GM19395 (cell line): ENCODE measurements around the gene ZNF488.
A peak's percentile ranks its signal among the peaks of the same experiment; 100 is the strongest.

Experiments
- ATAC-seq: cut with Tn5 transposase; IDR thresholded peaks from one replicate; pipeline ENCODE4 v1.9.1; 2021; ENCODE audit warnings: mild to moderate bottlenecking, moderate library complexity; ENCODE audit not compliant: unreplicated experiment

The ZNF488 gene

GRCh38 chr10:47350671-47351640 lies 33.1 kb downstream of the ZNF488 start:
- ATAC-seq = no peak

- ATAC-seq = no peak
Measured at GRCh38 chr10:47349941-47350371, 34.1 kb downstream of the ZNF488 start.

GRCh38 chr10:47349516-47349915 lies 34.6 kb downstream of the ZNF488 start:
- no peak for ATAC-seq

GRCh38 chr10:47348661-47349470 lies 35.2 kb downstream of the ZNF488 start:
- no peak for ATAC-seq

- no peak for ATAC-seq
Measured at GRCh38 chr10:47348138-47348651, 35.9 kb downstream of the ZNF488 start, which contains the start of gene RBP3. RBP3 (plus strand) TSS chr10:47348363; CDS start chr10:47348485, 122 bp downstream.

- no peak for ATAC-seq
Measured at GRCh38 chr10:47347303-47347675, 36.8 kb downstream of the ZNF488 start.

- no peak for ATAC-seq
Measured at GRCh38 chr10:47346581-47347302, 37.4 kb downstream of the ZNF488 start.

- no peak for ATAC-seq
Measured at GRCh38 chr10:47344996-47345870, 38.9 kb downstream of the ZNF488 start.

- peak; percentile 61 for ATAC-seq
Measured at GRCh38 chr10:47340608-47341170, 43.4 kb downstream of the ZNF488 start.

GRCh38 chr10:47339759-47340607 lies 44.1 kb downstream of the ZNF488 start:
- ATAC-seq = no peak

GRCh38 chr10:47339186-47339735 lies 44.8 kb downstream of the ZNF488 start:
- ATAC-seq = no peak

- no peak for ATAC-seq
Measured at GRCh38 chr10:47337310-47337709, 46.8 kb downstream of the ZNF488 start.

GRCh38 chr10:47336387-47337134 lies 47.5 kb downstream of the ZNF488 start:
- ATAC-seq = no peak

GRCh38 chr10:47335906-47336305 lies 48.2 kb downstream of the ZNF488 start:
- no peak for ATAC-seq

- ATAC-seq = no peak
Measured at GRCh38 chr10:47334466-47335295, 49.4 kb downstream of the ZNF488 start.

- ATAC-seq = no peak
Measured at GRCh38 chr10:47333532-47333931, 50.6 kb downstream of the ZNF488 start.

GRCh38 chr10:47332946-47333345 lies 51.1 kb downstream of the ZNF488 start:
- no peak for ATAC-seq
